SK-N-SH (cell line): ENCODE data around the gene YWHAH. TPM values are rescaled to one million over a fixed set of nuclear protein-coding genes. Genes with fewer than 3 reads are reported as not detected.

ENCODE experiments used
- CTCF ChIA-PET: fragments of 300-600, 350-600 bp; formaldehyde crosslinking; extraction: SDS; loops from one replicate; lab custom pipeline; 2021; lab: Yijun Ruan, JAX
- POLR2A ChIA-PET: fragments of 350-600 bp; sonication (Branson Sonifier 250); formaldehyde crosslinking; extraction: SDS; loops from one replicate; lab custom pipeline; 2020; ENCODE audit warnings: antibody characterized with exemption, inconsistent platforms; lab: Yijun Ruan, JAX
- DNase-seq: peaks from one replicate; pipeline ENCODE4 v3.0.0; 2012
- H2AFZ ChIP-seq: fragments of 200-600 bp; sonication (generic); 2 replicates; pipeline ENCODE4 v1.8.1; 2016; ENCODE audit warnings: antibody characterized with exemption, mild to moderate bottlenecking, low read depth
- H3F3A ChIP-seq: fragments of 200-600 bp; sonication (generic); replicated peaks from 2 replicates; pipeline ENCODE3; 2016; ENCODE audit warnings: antibody characterized with exemption, mild to moderate bottlenecking; ENCODE audit not compliant: insufficient read depth
- H3K27ac ChIP-seq, 2 experiments: fragments of 200-500 bp in 1 of 2; fragments of 200-600 bp in 1 of 2; sonication (Bioruptor generic) in 1 of 2; sonication (generic), shearing (Covaris generic) in 1 of 2; 2 replicates each; pipeline versions ENCODE4 v1.5.1 to v1.6.1; 2014 to 2016; ENCODE audit warnings: low read depth in 2 of 2, inconsistent platforms in 1 of 2, low read length in 1 of 2, mild to moderate bottlenecking in 1 of 2, mixed read lengths in 1 of 2
- H3K27me3 ChIP-seq: fragments of 200-600 bp; sonication (generic), shearing (Covaris generic); 2 replicates; pipeline ENCODE4 v1.6.1; 2016; ENCODE audit warnings: mixed run types; ENCODE audit not compliant: insufficient read depth
- H3K36me3 ChIP-seq, 2 experiments: fragments of 200-500 bp in 1 of 2; fragments of 200-600 bp in 1 of 2; sonication (Bioruptor generic) in 1 of 2; sonication (generic) in 1 of 2; replicated peaks in 1 of 2; 2 replicates each; pipeline versions ENCODE3 to v1.5.1; 2014 to 2016; ENCODE audit warnings: low read length in 1 of 2, mild to moderate bottlenecking in 1 of 2; ENCODE audit not compliant: insufficient read depth in 2 of 2, control insufficient read depth in 1 of 2
- H3K4me1 ChIP-seq, 2 experiments: fragments of 200-500 bp in 1 of 2; fragments of 200-600 bp in 1 of 2; sonication (Bioruptor generic) in 1 of 2; sonication (generic), shearing (Covaris generic) in 1 of 2; 2 replicates each; pipeline versions ENCODE4 v1.5.1 to v1.6.1; 2014 to 2016; ENCODE audit warnings: low read depth in 1 of 2, low read length in 1 of 2, mixed run types in 1 of 2; ENCODE audit not compliant: insufficient read depth in 2 of 2, control insufficient read depth in 1 of 2
- H3K4me2 ChIP-seq: fragments of 200-600 bp; sonication (generic), shearing (Covaris generic); 2 replicates; pipeline ENCODE4 v1.6.1; 2017; ENCODE audit warnings: mixed run types
- H3K4me3 ChIP-seq, 2 experiments: fragments of 200-500 bp in 1 of 2; fragments of 200-600 bp in 1 of 2; sonication (Bioruptor generic) in 1 of 2; sonication (generic), shearing (Covaris generic) in 1 of 2; 2 replicates each; pipeline versions ENCODE4 v1.5.1 to v1.8.1; 2014 to 2016; ENCODE audit warnings: low read depth in 2 of 2, inconsistent platforms in 1 of 2, low read length in 1 of 2, mild to moderate bottlenecking in 1 of 2, mixed read lengths in 1 of 2, moderate library complexity in 1 of 2
- H3K79me2 ChIP-seq: fragments of 200-600 bp; sonication (generic); 2 replicates; pipeline ENCODE4 v1.8.1; 2017; ENCODE audit warnings: mild to moderate bottlenecking; ENCODE audit not compliant: insufficient read depth
- H3K9ac ChIP-seq: fragments of 200-600 bp; sonication (generic); 2 replicates; pipeline ENCODE4 v1.6.1; 2017; ENCODE audit warnings: mixed run types
- H3K9me2 ChIP-seq: fragments of 200-600 bp; sonication (generic); 2 replicates; pipeline ENCODE4 v1.6.1; 2017; ENCODE audit warnings: mixed run types
- H3K9me3 ChIP-seq: fragments of 200-600 bp; sonication (generic); 2 replicates; pipeline ENCODE4 v1.6.1; 2017; ENCODE audit warnings: mixed run types, mild to moderate bottlenecking, moderate library complexity
- H4K20me1 ChIP-seq: fragments of 200-600 bp; sonication (generic); 2 replicates; pipeline ENCODE4 v1.6.1; 2017; ENCODE audit warnings: mild to moderate bottlenecking, mixed run types; ENCODE audit not compliant: insufficient read depth
- CTCF ChIP-seq: fragments of 200-600 bp; sonication (generic); IDR thresholded peaks from 2 replicates; pipeline ENCODE4 v1.6.1; 2017; ENCODE audit warnings: antibody characterized with exemption, mild to moderate bottlenecking, moderate library complexity
- EP300 ChIP-seq, 2 experiments: IDR thresholded peaks; 2 replicates each; pipeline versions ENCODE4 v1.4.0 to v1.6.1; 2012; ENCODE audit warnings: borderline replicate concordance in 1 of 2, low read depth in 1 of 2, low read length in 1 of 2
- EZH2phosphoT487 ChIP-seq: fragments of 200-600 bp; sonication (generic); IDR thresholded peaks from 2 replicates; pipeline ENCODE4 v1.6.1; 2017; ENCODE audit warnings: low read depth, mixed run types, mild to moderate bottlenecking, antibody characterized with exemption, moderate library complexity, borderline replicate concordance
- FOSL2 ChIP-seq: IDR thresholded peaks from 2 replicates; pipeline ENCODE4 v1.4.0; 2012; ENCODE audit warnings: low read depth, mild to moderate bottlenecking, moderate library complexity, borderline replicate concordance
- FOXM1 ChIP-seq: IDR thresholded peaks from 2 replicates; pipeline ENCODE4 v1.4.0; 2012; ENCODE audit warnings: low read depth, mild to moderate bottlenecking
- JUND ChIP-seq: IDR thresholded peaks from 2 replicates; pipeline ENCODE4 v1.4.0; 2012
- MAX ChIP-seq: IDR thresholded peaks from 2 replicates; pipeline ENCODE4 v1.4.0; 2012; ENCODE audit warnings: low read depth
- MXI1 ChIP-seq: IDR thresholded peaks from 2 replicates; pipeline ENCODE4 v1.6.1; 2012; ENCODE audit warnings: mild to moderate bottlenecking, low read depth, low read length, improper control_type of control experiment
- POLR2AphosphoS5 ChIP-seq: IDR thresholded peaks from 2 replicates; pipeline ENCODE4 v1.6.1; 2012; ENCODE audit warnings: low read depth, low read length
- REST ChIP-seq: IDR thresholded peaks from 2 replicates; pipeline ENCODE4 v1.6.1; 2012; ENCODE audit warnings: mild to moderate bottlenecking, low read depth, low read length, moderate library complexity
- RXRA ChIP-seq: IDR thresholded peaks from 2 replicates; pipeline ENCODE4 v1.4.0; 2012; ENCODE audit warnings: low read depth, mild to moderate bottlenecking, borderline replicate concordance
- SIN3A ChIP-seq: IDR thresholded peaks from 2 replicates; pipeline ENCODE4 v1.6.1; 2012; ENCODE audit warnings: low read depth, mild to moderate bottlenecking, low read length, moderate library complexity, borderline replicate concordance
- TCF12 ChIP-seq: IDR thresholded peaks from 2 replicates; pipeline ENCODE4 v1.4.0; 2012
- USF2 ChIP-seq: fragments of 150-350 bp; IDR thresholded peaks from 2 replicates; pipeline ENCODE4 v1.6.1; 2017; ENCODE audit warnings: antibody characterized with exemption, low read length, low read depth, borderline replicate concordance
- YY1 ChIP-seq: IDR thresholded peaks from 2 replicates; pipeline ENCODE4 v1.4.0; 2012; ENCODE audit warnings: low read depth, mild to moderate bottlenecking
- WGBS: methylation state at CpG from one replicate; pipeline ENCODE4 v1.1.6; 2017; ENCODE audit warnings: low lambda C conversion rate; 5-methylcytosine and 5-hydroxymethylcytosine counted together
- polyA plus RNA-seq, 3 experiments: library from polyadenylated mRNA; depleted of rRNA; stranded (reverse); fragments of >200 nt; gene quantifications; 2 replicates each; pipeline ENCODE4 v1.2.3, GENCODE V29; 2012

YWHAH gene
- polyA plus RNA-seq, 1 of the 3 experiments (the other 2 are of a cell fraction): 102 TPM

GRCh38 chr22:31972180-31972579, 27.8 kb downstream of the YWHAH start:
- H4K20me1 ChIP-seq: no peaks in the 10 kb centered on the region
- DNase-seq: no peak
- no peak overlapping the region for H3K27ac ChIP-seq
- no peak overlapping the region for H2AFZ ChIP-seq
- H3K4me3 ChIP-seq: no peak overlapping the region
- peaks cover 0 to 2% of the 10 kb centered on the region in 2 experiments; a peak in 1 of 4 replicates for H3K4me1 ChIP-seq
- POLR2A ChIA-PET: no interaction called here
- WGBS: 83% methylated on average over 12 of the region's 14 CpGs
- no peaks in the 10 kb centered on the region for H3K36me3 ChIP-seq
- no peak for TF ChIP-seq REST
- TF ChIP-seq USF2: no peak
- TF ChIP-seq MXI1: no peak
- no peak for TF ChIP-seq JUND
- no peak for TF ChIP-seq RXRA
- no peak for TF ChIP-seq EP300 (IDR thresholded peaks at IDR 0.05; ENCODE audit: borderline replicate concordance in 1 of 2, low read depth in 1 of 2, low read length in 1 of 2)
- no peak for TF ChIP-seq FOXM1
- no peak for TF ChIP-seq SIN3A
- no peak for TF ChIP-seq FOSL2
- no peak for TF ChIP-seq YY1
- TF ChIP-seq TCF12: no peak
- TF ChIP-seq POLR2AphosphoS5: no peak
- no peak for TF ChIP-seq CTCF
- no peak for TF ChIP-seq EZH2phosphoT487
- TF ChIP-seq MAX: no peak
- CTCF ChIA-PET: interaction anchor here (1.1 to 12.4 kb wide), 4 partner anchors 105 to 307 kb away, joined by 3 to 211 read pairs (median 20); no protein-coding TSS in a partner anchor
- no peak overlapping the region for H3K9ac ChIP-seq
- H3K9me2 ChIP-seq: no peaks in the 10 kb centered on the region
- H3K79me2 ChIP-seq: no peaks in the 10 kb centered on the region
- peaks cover 4% of the 10 kb centered on the region for H3F3A ChIP-seq
- H3K4me2 ChIP-seq: no peak overlapping the region
- no peaks in the 10 kb centered on the region for H3K9me3 ChIP-seq
- H3K27me3 ChIP-seq: no peaks in the 10 kb centered on the region
